ENCODE results near the gene EPHB3. TPM values are rescaled to one million over a fixed set of nuclear protein-coding genes. Genes with fewer than 3 reads are reported as not detected.

EPHB3 gene
- polyA plus RNA-seq, 1 of the 3 experiments (the other 2 are of a cell fraction), result 4.2 TPM

DNA sequence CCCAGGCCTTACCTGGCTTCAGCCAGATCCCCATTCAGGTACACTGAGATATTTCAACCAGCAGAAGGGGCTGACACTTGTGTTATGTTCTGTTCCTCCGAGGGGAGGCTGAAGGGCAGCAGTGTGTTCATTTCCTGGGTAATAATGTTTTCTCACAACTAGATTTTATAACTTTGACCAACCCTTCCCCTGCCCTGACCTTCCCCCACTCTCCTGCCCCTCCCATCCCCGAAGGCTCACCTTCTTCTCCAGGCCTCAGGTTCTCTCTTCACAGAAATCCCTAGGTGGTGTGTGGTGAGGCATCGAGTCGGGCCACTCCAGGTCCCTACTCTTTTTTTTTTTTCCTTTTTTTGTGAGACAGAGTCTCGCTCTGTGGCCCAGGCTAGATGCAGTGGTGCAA is 34.6 kb downstream of the EPHB3 start:
- Histone ChIP-seq H3K9ac (no peak overlapping the region), H3K79me2 (ENCODE audit: insufficient read depth) (no peaks in the 10 kb centered on the region), H3K27me3 (ENCODE audit: insufficient read depth) (no peaks in the 10 kb centered on the region), H3K4me2 (no peak overlapping the region), H4K20me1 (ENCODE audit: insufficient read depth) (no peaks in the 10 kb centered on the region), H3F3A (replicated peaks; ENCODE audit: insufficient read depth) (no peaks in the 10 kb centered on the region), H2AFZ (ENCODE audit: low read depth) (no peak overlapping the region), H3K4me3 (ENCODE audit: low read depth in 2 of 2, low read length in 1 of 2) (no peak overlapping the region), H3K9me3 (no peaks in the 10 kb centered on the region), H3K4me1 (ENCODE audit: control insufficient read depth in 1 of 2, insufficient read depth in 2 of 2, low read depth in 1 of 2, low read length in 1 of 2) (peaks cover 0 to 79% of the 10 kb centered on the region in 2 experiments; a peak in 2 of 4 replicates), H3K36me3 (replicated peaks in 1 of 2; ENCODE audit: control insufficient read depth in 1 of 2, insufficient read depth in 2 of 2, low read length in 1 of 2) (no peaks in the 10 kb centered on the region), H3K9me2 (no peaks in the 10 kb centered on the region), H3K27ac (ENCODE audit: low read depth in 2 of 2, low read length in 1 of 2) (no peak overlapping the region)
- TF ChIP-seq TEAD4 (IDR thresholded peaks at IDR 0.05; ENCODE audit: borderline replicate concordance, insufficient read depth) (no peak), NFIC (IDR thresholded peaks at IDR 0.05; ENCODE audit: borderline replicate concordance) (no peak), SMC3 (IDR thresholded peaks at IDR 0.05; ENCODE audit: low read depth, low read length) (no peak), FOSL2 (IDR thresholded peaks at IDR 0.05; ENCODE audit: borderline replicate concordance, low read depth) (no peak), NRF1 (IDR thresholded peaks at IDR 0.05; ENCODE audit: low read depth, low read length) (no peak), CHD2 (IDR thresholded peaks at IDR 0.05; ENCODE audit: low read length, partially characterized antibody) (no peak), MXI1 (IDR thresholded peaks at IDR 0.05; ENCODE audit: low read depth, low read length) (no peak), EP300 (IDR thresholded peaks at IDR 0.05; ENCODE audit: borderline replicate concordance in 1 of 2, low read depth in 1 of 2, low read length in 1 of 2) (no peak), ELF1 (IDR thresholded peaks at IDR 0.05) (no peak), GATA2 (CRISPR knock-in tag; IDR thresholded peaks at IDR 0.05) (no peak), IRF3 (IDR thresholded peaks at IDR 0.05; ENCODE audit: low read depth, low read length) (no peak), GABPA (IDR thresholded peaks at IDR 0.05; ENCODE audit: low read depth) (no peak), MEF2A (IDR thresholded peaks at IDR 0.05; ENCODE audit: borderline replicate concordance, low read depth) (no peak), USF2 (IDR thresholded peaks at IDR 0.05; ENCODE audit: borderline replicate concordance, low read depth, low read length) (no peak), RFX5 (IDR thresholded peaks at IDR 0.05; ENCODE audit: low read length) (no peak), SIN3A (IDR thresholded peaks at IDR 0.05; ENCODE audit: borderline replicate concordance, low read depth, low read length) (no peak)
- TF ChIP-seq, protein P1, sequence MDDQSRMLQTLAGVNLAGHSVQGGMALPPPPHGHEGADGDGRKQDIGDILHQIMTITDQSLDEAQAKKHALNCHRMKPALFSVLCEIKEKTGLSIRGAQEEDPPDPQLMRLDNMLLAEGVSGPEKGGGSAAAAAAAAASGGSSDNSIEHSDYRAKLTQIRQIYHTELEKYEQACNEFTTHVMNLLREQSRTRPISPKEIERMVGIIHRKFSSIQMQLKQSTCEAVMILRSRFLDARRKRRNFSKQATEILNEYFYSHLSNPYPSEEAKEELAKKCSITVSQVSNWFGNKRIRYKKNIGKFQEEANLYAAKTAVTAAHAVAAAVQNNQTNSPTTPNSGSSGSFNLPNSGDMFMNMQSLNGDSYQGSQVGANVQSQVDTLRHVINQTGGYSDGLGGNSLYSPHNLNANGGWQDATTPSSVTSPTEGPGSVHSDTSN (IDR thresholded peaks at IDR 0.05), result no peak
- TF ChIP-seq, protein P2, sequence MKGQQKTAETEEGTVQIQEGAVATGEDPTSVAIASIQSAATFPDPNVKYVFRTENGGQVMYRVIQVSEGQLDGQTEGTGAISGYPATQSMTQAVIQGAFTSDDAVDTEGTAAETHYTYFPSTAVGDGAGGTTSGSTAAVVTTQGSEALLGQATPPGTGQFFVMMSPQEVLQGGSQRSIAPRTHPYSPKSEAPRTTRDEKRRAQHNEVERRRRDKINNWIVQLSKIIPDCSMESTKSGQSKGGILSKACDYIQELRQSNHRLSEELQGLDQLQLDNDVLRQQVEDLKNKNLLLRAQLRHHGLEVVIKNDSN (IDR thresholded peaks at IDR 0.05; ENCODE audit: borderline replicate concordance, low read depth), result no peak
- POLR2A ChIA-PET, result no interaction called here
- 91% methylated on average over 5 of the region's 5 CpGs for WGBS (ENCODE audit: low lambda C conversion rate)
- CTCF ChIA-PET, result interaction anchor here (2.0 kb wide), 1 partner anchor 113 kb away, joined by 4 read pairs; no protein-coding TSS in a partner anchor
- no peak for DNase-seq

Data from SK-N-SH (cell line).